Suprapubic skin (tissue), 4 donors: ENCODE results near the gene MRPL40.

ENCODE experiments used
- EP300 ChIP-seq: sonication (generic); formaldehyde crosslinking; IDR thresholded peaks from one replicate; pipeline ENCODE4 v1.6.1; 2017; ENCODE audit warnings: antibody characterized with exemption
- POLR2A ChIP-seq, 2 donors: fragments of 450-650 bp; IDR thresholded peaks; one replicate each; pipeline ENCODE4 v1.6.1; 2017; ENCODE audit warnings: antibody characterized with exemption in 2 of 2, mild to moderate bottlenecking in 2 of 2, moderate library complexity in 2 of 2
- POLR2AphosphoS5 ChIP-seq, 3 donors: sonication (generic); formaldehyde crosslinking; IDR thresholded peaks; one replicate each; pipeline ENCODE4 v1.6.1; 2017; ENCODE audit warnings: antibody characterized with exemption in 3 of 3
- TF ChIP-seq, protein P1 (sequence below), 2 donors: fragments of 200-600 bp in 1 of 2; fragments of 450-650 bp in 1 of 2; sonication (generic) in 1 of 2; IDR thresholded peaks; one replicate each; pipeline ENCODE4 v1.5.1; 2016 to 2019; ENCODE audit warnings: antibody characterized with exemption in 2 of 2, mild to moderate bottlenecking in 1 of 2, moderate library complexity in 1 of 2

DNA sequence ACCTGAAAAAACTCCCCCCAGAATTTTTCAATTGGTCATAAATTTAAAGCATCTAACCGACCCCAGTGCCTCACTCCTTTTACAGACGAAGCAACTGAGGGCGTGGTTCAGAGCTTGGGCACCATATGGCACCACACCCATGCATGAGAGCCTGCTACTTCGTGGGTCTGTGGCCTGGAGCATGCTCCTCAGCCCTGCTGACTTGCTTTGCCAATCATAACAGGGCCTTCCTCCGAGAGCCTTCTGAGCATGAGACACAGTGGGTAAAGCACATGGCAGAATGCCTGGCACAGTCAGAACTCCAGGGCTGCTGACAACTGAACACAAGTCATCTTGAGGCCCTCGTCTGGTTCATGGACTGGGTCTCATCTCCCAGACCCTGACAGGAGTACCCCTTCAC, 34.1 kb upstream of the MRPL40 start:
- TF ChIP-seq POLR2AphosphoS5 (IDR thresholded peaks at IDR 0.05) (no peak), POLR2A (IDR thresholded peaks at IDR 0.05) (no peak), EP300 (no peak)
- TF ChIP-seq, protein P1, sequence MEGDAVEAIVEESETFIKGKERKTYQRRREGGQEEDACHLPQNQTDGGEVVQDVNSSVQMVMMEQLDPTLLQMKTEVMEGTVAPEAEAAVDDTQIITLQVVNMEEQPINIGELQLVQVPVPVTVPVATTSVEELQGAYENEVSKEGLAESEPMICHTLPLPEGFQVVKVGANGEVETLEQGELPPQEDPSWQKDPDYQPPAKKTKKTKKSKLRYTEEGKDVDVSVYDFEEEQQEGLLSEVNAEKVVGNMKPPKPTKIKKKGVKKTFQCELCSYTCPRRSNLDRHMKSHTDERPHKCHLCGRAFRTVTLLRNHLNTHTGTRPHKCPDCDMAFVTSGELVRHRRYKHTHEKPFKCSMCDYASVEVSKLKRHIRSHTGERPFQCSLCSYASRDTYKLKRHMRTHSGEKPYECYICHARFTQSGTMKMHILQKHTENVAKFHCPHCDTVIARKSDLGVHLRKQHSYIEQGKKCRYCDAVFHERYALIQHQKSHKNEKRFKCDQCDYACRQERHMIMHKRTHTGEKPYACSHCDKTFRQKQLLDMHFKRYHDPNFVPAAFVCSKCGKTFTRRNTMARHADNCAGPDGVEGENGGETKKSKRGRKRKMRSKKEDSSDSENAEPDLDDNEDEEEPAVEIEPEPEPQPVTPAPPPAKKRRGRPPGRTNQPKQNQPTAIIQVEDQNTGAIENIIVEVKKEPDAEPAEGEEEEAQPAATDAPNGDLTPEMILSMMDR (IDR thresholded peaks at IDR 0.05) = no peak
